Measurements from ENCODE around the gene HOXB9.

- TF ChIP-seq EZH2phosphoT487 (IDR thresholded peaks at IDR 0.05; ENCODE audit: borderline replicate concordance, low read depth, low read length), result no peak
- TF ChIP-seq CTCF (conservative IDR thresholded peaks at IDR 0.05; ENCODE audit: low read length), result no peak
These were observed 16.1 kb upstream of the HOXB9 start for GRCh38 chr17:48642059-48642842.
